GM12875 (cell line): ENCODE data around the gene CD68.
"Not testable (repeated sequence)": the region's sequence is repeated elsewhere in the genome, so short reads cannot be mapped to it uniquely, and the experiment has no call there.

Experiments used
- H3K4me3 ChIP-seq: one replicate; pipeline ENCODE4 v1.5.1; 2011; ENCODE audit warnings: low read depth, low read length, control low read depth
- TF ChIP-seq, protein P1 (sequence below): IDR thresholded peaks from 2 replicates; pipeline ENCODE4 v1.5.1; 2011; ENCODE audit warnings: low read depth, mild to moderate bottlenecking, control low read depth, inconsistent platforms, low read length, moderate library complexity, borderline replicate concordance; ENCODE audit not compliant: insufficient read depth

Gene CD68

DNA sequence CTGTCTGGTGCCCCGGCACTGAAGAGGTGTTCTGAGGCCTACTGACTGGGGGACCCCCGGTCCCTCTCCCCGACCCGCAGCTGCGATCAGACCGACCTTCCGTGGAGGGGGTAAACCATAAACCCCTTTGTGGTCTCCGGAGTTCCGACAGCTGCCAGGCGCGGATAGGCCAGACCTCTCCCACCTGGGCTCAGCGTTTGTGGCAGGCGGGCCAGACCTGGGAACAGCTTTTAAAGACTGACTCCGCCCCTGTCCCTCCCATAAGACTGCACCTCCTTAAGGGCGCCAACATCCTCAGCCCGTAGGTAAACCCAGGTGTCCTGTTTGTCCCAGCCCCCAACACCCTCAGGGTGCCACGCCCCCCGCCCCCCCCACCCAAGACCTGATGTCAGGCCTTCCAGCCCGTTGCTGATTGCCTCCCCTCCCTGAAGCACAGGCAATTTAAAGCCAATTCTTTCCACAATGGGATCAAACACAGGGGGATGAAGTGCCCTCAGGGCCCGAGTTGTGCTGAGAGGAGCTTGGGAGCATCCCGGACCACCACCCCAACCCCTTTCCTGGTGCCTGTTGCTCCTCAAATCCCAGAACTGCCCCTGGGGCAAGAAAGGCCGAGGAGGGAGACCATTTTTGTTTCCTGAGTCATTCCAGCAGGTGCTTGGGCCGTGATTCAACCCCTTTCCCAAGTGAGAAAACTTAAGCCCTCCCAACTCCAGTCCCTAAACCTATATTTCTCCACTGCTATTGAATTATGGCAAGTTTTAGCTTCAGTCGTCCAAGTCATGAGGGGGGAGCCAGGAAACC lies 10.7 kb downstream of the CD68 start, which contains the start of gene SOX15:
TSS of gene SOX15 (minus strand) at position 204 of the 801 bp plus-strand sequence. CDS start 418 bp downstream, outside the sequence.
- TF ChIP-seq, protein P1, sequence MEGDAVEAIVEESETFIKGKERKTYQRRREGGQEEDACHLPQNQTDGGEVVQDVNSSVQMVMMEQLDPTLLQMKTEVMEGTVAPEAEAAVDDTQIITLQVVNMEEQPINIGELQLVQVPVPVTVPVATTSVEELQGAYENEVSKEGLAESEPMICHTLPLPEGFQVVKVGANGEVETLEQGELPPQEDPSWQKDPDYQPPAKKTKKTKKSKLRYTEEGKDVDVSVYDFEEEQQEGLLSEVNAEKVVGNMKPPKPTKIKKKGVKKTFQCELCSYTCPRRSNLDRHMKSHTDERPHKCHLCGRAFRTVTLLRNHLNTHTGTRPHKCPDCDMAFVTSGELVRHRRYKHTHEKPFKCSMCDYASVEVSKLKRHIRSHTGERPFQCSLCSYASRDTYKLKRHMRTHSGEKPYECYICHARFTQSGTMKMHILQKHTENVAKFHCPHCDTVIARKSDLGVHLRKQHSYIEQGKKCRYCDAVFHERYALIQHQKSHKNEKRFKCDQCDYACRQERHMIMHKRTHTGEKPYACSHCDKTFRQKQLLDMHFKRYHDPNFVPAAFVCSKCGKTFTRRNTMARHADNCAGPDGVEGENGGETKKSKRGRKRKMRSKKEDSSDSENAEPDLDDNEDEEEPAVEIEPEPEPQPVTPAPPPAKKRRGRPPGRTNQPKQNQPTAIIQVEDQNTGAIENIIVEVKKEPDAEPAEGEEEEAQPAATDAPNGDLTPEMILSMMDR, result no peak
- H3K4me3 ChIP-seq, result no peak within 1 kb of the TSS

DNA sequence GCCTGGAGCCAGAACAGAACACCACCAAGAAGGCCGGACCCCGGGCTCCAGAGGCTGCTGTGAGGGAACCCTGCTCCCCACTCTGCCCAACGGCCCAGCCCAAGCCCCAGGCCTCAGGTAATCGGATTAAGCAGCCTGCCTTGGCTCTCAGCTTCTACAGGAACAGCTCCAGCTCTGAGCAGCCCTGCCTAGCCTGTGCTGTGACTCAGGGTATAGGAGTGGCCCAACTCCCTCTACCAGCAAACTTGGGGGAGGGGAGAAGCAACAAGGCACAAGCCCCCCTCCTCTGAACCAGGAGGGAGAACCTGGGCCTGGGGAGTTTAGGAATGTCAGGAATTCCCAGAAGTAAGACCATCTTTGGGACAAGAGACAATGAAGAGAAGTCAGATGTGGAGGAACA lies 11.3 kb downstream of the CD68 start:
- no peak overlapping the region for H3K4me3 ChIP-seq
- TF ChIP-seq, protein P1, result no peak

DNA sequence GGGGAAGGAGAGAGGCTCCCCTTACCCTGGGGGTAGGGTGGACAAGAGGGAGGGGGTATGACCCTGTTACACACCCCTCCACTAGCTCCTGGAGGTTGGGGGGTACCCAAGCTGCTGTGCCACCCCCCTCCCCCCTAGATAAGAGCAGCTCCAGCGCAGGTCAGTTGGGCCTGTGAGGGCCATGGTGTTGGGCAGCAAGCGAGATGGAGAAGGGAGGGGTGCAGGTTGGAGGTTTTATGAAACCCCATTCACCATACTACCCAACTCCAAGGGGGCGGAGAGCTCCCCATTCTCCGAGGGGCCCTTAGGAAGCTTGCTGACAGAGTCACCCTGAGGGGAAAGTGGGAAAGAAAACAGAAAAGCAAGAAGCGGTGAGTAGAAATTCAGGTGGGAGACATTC lies 12.2 kb downstream of the CD68 start:
- no peak overlapping the region for H3K4me3 ChIP-seq
- TF ChIP-seq, protein P1, result no peak

DNA sequence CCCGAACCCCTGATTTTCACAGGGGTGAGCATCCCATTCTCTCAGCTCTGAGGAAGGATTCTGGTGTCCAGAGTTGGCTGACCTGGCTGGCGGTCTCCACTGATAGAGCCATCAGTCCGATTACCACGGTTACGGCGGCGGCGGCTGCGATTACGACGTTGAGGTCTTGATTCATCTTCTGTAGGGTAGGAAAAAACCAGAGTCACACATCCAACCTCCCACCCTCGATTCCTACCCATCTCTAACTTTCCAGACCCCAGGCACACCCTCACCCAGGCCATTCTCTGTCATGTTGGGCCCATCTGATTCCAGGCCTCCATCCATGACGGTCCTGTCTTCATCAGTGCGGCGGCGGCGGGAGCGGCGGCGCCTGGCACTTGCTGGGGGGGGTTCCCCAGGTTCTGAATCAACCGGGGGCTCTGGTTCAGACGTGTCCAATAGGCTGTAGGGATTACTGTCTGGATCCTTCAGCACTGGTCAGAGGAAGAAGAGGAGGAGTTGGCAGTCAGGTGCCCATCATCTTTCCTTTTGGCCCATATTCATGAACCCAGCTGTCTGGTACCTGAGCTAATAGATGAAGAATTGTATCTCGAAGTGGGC lies 13.1 kb downstream of the CD68 start:
- H3K4me3 ChIP-seq, result no peak overlapping the region
- TF ChIP-seq, protein P1, result no peak

DNA sequence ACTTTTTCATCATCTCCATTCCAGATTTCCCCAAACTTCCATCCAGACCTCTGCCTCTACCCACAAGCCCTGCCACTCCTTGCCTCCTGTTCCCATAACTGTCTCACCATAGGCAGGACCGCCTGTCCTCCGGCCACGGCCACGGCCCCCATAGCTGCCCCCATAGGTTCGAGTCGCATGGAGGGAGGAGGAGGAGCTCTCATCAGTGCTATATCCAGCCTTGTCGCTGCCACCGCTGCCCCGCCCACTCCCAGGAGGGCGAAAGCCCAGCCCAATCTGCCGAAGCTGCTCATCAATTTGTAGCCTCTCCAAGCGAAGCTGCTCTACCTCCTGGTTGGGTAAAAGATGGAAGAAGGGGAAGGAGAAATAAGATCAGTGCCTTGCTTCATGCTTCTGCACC lies 13.9 kb downstream of the CD68 start:
- H3K4me3 ChIP-seq, result no peak overlapping the region
- TF ChIP-seq, protein P1, result no peak

DNA sequence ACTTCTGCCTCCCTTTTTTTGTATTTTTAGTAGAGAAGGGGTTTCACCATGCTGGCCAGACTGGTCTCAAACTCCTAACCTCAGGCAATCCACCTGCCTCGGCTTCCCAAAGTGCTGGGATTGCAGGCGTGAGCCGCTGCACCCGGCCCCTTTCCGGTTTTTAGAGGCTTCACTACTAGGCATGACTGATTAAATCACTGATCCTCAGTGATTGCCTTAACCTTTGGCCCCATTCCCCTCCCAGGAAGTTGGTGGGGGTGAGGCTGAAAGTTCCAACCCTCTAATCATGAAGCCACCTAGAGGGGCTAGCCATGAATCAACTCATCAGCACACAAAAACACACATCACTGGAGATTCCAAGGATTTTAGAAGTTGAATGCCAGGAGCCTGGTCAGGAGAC lies 18.1 kb downstream of the CD68 start:
- not testable (repeated sequence) for H3K4me3 ChIP-seq

DNA sequence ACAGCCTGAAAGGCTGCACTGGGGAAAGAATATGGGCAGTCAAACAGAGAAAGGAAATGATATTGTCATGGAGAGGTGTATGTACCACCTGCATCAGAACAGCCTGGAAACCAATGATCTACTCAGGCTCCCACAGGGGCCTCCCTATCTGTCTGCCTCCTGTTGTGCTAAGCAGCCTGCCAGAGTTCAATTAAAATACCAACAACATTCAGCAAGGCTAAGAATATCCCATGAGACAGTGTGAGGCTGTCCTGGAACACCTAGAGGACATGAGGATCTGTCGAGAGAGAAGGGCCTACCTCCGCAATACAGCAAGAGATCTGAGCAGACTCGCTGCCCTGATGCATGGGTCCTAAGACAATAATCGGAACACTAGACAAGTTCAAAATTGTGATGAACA lies 26.8 kb downstream of the CD68 start:
- TF ChIP-seq, protein P1, result no peak
- H3K4me3 ChIP-seq, result no peak overlapping the region
